WTC11 (cell line): ENCODE results near the gene GRK7. TPM values are rescaled to one million over a fixed set of nuclear protein-coding genes. Genes with fewer than 3 reads are reported as not detected.
A peak's percentile ranks its signal among the peaks of the same experiment; 100 is the strongest.

Source experiments
- ATAC-seq: fragments of 200-7000 bp; cut with Tn5 transposase; 2 replicates; pipeline ENCODE4 v1.10.0; 2021; ENCODE audit warnings: mild to moderate bottlenecking, moderate library complexity
- CTCF ChIA-PET: fragments of 300-600 bp; sonication (Branson Sonifier 250); formaldehyde crosslinking; loops from one replicate; lab custom pipeline; 2021; ENCODE audit warnings: antibody characterized with exemption; lab: Charles Lee
- POLR2A ChIA-PET: fragments of 350-600 bp; sonication (Branson Sonifier 250); formaldehyde crosslinking; loops from one replicate; lab custom pipeline; 2021; ENCODE audit warnings: antibody characterized with exemption; lab: Charles Lee
- DNase-seq: peaks from one replicate; pipeline ENCODE4 v3.0.0; 2021; ENCODE audit warnings: low spot score
- H3K27ac Mint-ChIP-seq: 2 replicates; pipeline ENCODE4 v1.8.0; 2021; ENCODE audit warnings: mixed read lengths
- H3K27me3 Mint-ChIP-seq: 2 replicates; pipeline ENCODE4 v1.8.0; 2021; ENCODE audit warnings: low read depth, mild to moderate bottlenecking, moderate library complexity, mixed read lengths
- H3K36me3 Mint-ChIP-seq: 2 replicates; pipeline ENCODE4 v1.8.0; 2021; ENCODE audit warnings: mixed read lengths
- H3K4me1 Mint-ChIP-seq: 2 replicates; pipeline ENCODE4 v1.8.0; 2022; ENCODE audit warnings: mixed read lengths
- H3K4me3 Mint-ChIP-seq: 2 replicates; pipeline ENCODE4 v1.8.0; 2021; ENCODE audit warnings: mild to moderate bottlenecking, moderate library complexity, mixed read lengths
- H3K9me3 Mint-ChIP-seq: 2 replicates; pipeline ENCODE4 v1.8.0; 2021; ENCODE audit warnings: mixed read lengths
- FOXJ3 ChIP-seq: sonication (generic); formaldehyde crosslinking; IDR thresholded peaks from 2 replicates; pipeline ENCODE4 v1.9.0; 2021; ENCODE audit warnings: missing genetic modification reagents, mild to moderate bottlenecking, borderline replicate concordance
- IRF2 ChIP-seq: sonication (generic); formaldehyde crosslinking; IDR thresholded peaks from 2 replicates; pipeline ENCODE4 v1.8.0; 2022; ENCODE audit warnings: low read depth, missing genetic modification reagents, borderline replicate concordance
- KAT7 ChIP-seq: sonication (generic); formaldehyde crosslinking; IDR thresholded peaks from 2 replicates; pipeline ENCODE4 v1.8.1; 2023; ENCODE audit warnings: missing genetic modification reagents, mild to moderate bottlenecking, borderline replicate concordance
- NFATC4 ChIP-seq: fragments of 250-450 bp; sonication (Bioruptor Pico); IDR thresholded peaks from 2 replicates; pipeline ENCODE4 v1.9.0; 2021; ENCODE audit warnings: mild to moderate bottlenecking
- NFE2L1 ChIP-seq: sonication (generic); formaldehyde crosslinking; IDR thresholded peaks from 2 replicates; pipeline ENCODE4 v1.8.1; 2023; ENCODE audit warnings: missing genetic modification reagents
- NR3C1 ChIP-seq: sonication (generic); formaldehyde crosslinking; conservative IDR thresholded peaks from 2 replicates; pipeline ENCODE4 v1.8.1; 2023; ENCODE audit warnings: low read depth, mild to moderate bottlenecking, missing genetic modification reagents
- SMAD3 ChIP-seq: sonication (generic); formaldehyde crosslinking; IDR thresholded peaks from 2 replicates; pipeline ENCODE4 v1.8.0; 2022; ENCODE audit warnings: missing genetic modification reagents, mild to moderate bottlenecking, borderline replicate concordance
- SMAD4 ChIP-seq: sonication (generic); formaldehyde crosslinking; IDR thresholded peaks from 2 replicates; pipeline ENCODE4 v1.8.0; 2022; ENCODE audit warnings: mild to moderate bottlenecking, missing genetic modification reagents
- SOX15 ChIP-seq: fragments of 250-450 bp; sonication (Bioruptor Pico); IDR thresholded peaks from 2 replicates; pipeline ENCODE4 v1.9.0; 2021; ENCODE audit warnings: mild to moderate bottlenecking
- SP1 ChIP-seq: sonication (generic); formaldehyde crosslinking; conservative IDR thresholded peaks from 2 replicates; pipeline ENCODE4 v1.8.1; 2022; ENCODE audit warnings: missing genetic modification reagents
- ZBTB21 ChIP-seq: sonication (generic); formaldehyde crosslinking; IDR thresholded peaks from 2 replicates; pipeline ENCODE4 v1.8.1; 2023; ENCODE audit warnings: mild to moderate bottlenecking, missing genetic modification reagents, borderline replicate concordance
- ZNF138 ChIP-seq: sonication (generic); formaldehyde crosslinking; conservative IDR thresholded peaks from 2 replicates; pipeline ENCODE4 v1.8.1; 2022; ENCODE audit warnings: mild to moderate bottlenecking, moderate library complexity, missing genetic modification reagents
- ZNF416 ChIP-seq: fragments of 250-450 bp; sonication (Bioruptor Pico); IDR thresholded peaks from 2 replicates; pipeline ENCODE4 v1.9.0; 2021; ENCODE audit warnings: mild to moderate bottlenecking, inconsistent platforms
- total RNA-seq: library from RNA; stranded (reverse); gene quantifications from 3 replicates; pipeline ENCODE4 v1.2.3, GENCODE V29; 2021
- TF ChIP-seq, protein P1 (sequence below): sonication (generic); formaldehyde crosslinking; IDR thresholded peaks from 2 replicates; pipeline ENCODE4 v1.8.1; 2023; ENCODE audit warnings: mild to moderate bottlenecking, missing genetic modification reagents
- TF ChIP-seq, protein P2 (sequence below): sonication (generic); formaldehyde crosslinking; conservative IDR thresholded peaks from 2 replicates; pipeline ENCODE4 v1.8.1; 2022; ENCODE audit warnings: mild to moderate bottlenecking, missing genetic modification reagents
- TF ChIP-seq, protein P3 (sequence below): sonication (generic); formaldehyde crosslinking; IDR thresholded peaks from 2 replicates; pipeline ENCODE4 v1.8.1; 2023; ENCODE audit warnings: mild to moderate bottlenecking, moderate library complexity, missing genetic modification reagents
- TF ChIP-seq, protein P4 (sequence below): sonication (generic); formaldehyde crosslinking; IDR thresholded peaks from 2 replicates; pipeline ENCODE4 v1.8.0; 2022; ENCODE audit warnings: mild to moderate bottlenecking, missing genetic modification reagents
- TF ChIP-seq, protein P5 (sequence below): sonication (generic); formaldehyde crosslinking; IDR thresholded peaks from 2 replicates; pipeline ENCODE4 v1.8.1; 2022; ENCODE audit warnings: missing genetic modification reagents, borderline replicate concordance
- TF ChIP-seq, protein P6 (sequence below): sonication (generic); formaldehyde crosslinking; IDR thresholded peaks from 2 replicates; pipeline ENCODE4 v1.8.0; 2022; ENCODE audit warnings: mild to moderate bottlenecking, missing genetic modification reagents

GRK7 gene
- total RNA-seq, 1 experiment from 2014 or later: not detected

DNA sequence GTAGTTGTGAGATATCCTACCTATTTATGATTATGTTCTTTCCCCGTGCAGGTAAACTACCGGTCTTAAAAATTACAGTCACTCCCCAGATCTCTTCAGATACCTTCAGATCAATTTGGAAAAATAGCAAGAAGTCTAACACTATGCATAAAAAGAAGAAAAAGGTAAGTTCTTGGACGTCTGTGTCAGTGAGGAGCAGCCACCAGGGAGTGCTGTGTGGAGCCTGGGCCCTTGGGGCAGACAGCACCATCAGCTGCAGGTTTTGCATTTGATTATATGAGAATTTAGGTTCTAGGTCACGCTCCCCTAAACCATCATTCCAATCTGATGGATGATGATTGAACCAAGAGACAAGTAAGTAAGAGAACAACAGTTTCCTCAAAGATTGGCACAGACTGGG lies 34.0 kb upstream of the GRK7 start:
- POLR2A ChIA-PET: no interaction called here
- Mint-ChIP-seq H3K4me3 (no peak overlapping the region), H3K4me1 (0 out of 2 replicates have a peak, but pooled peaks cover 7% of the 10 kb centered on the region), H3K36me3 (no peaks in the 10 kb centered on the region), H3K27ac (no peak overlapping the region), H3K27me3 (no peaks in the 10 kb centered on the region; the same call in 1 of the 2 replicates), H3K9me3 (no peaks in the 10 kb centered on the region)
- DNase-seq (peak; percentile 18), ATAC-seq (peak; percentile 67)
- TF ChIP-seq, protein P1, sequence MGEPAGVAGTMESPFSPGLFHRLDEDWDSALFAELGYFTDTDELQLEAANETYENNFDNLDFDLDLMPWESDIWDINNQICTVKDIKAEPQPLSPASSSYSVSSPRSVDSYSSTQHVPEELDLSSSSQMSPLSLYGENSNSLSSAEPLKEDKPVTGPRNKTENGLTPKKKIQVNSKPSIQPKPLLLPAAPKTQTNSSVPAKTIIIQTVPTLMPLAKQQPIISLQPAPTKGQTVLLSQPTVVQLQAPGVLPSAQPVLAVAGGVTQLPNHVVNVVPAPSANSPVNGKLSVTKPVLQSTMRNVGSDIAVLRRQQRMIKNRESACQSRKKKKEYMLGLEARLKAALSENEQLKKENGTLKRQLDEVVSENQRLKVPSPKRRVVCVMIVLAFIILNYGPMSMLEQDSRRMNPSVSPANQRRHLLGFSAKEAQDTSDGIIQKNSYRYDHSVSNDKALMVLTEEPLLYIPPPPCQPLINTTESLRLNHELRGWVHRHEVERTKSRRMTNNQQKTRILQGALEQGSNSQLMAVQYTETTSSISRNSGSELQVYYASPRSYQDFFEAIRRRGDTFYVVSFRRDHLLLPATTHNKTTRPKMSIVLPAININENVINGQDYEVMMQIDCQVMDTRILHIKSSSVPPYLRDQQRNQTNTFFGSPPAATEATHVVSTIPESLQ (CRISPR knock-in tag): no peak
- TF ChIP-seq KAT7: no peak
- no peak for TF ChIP-seq SOX15
- TF ChIP-seq SMAD3 (CRISPR knock-in tag): no peak
- TF ChIP-seq ZBTB21: no peak
- TF ChIP-seq NR3C1 (CRISPR knock-in tag): no peak
- TF ChIP-seq SMAD4 (CRISPR knock-in tag): no peak
- TF ChIP-seq, protein P2, sequence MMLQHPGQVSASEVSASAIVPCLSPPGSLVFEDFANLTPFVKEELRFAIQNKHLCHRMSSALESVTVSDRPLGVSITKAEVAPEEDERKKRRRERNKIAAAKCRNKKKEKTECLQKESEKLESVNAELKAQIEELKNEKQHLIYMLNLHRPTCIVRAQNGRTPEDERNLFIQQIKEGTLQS (CRISPR knock-in tag): no peak
- TF ChIP-seq NFATC4 (CRISPR knock-in tag): no peak
- TF ChIP-seq, protein P3, sequence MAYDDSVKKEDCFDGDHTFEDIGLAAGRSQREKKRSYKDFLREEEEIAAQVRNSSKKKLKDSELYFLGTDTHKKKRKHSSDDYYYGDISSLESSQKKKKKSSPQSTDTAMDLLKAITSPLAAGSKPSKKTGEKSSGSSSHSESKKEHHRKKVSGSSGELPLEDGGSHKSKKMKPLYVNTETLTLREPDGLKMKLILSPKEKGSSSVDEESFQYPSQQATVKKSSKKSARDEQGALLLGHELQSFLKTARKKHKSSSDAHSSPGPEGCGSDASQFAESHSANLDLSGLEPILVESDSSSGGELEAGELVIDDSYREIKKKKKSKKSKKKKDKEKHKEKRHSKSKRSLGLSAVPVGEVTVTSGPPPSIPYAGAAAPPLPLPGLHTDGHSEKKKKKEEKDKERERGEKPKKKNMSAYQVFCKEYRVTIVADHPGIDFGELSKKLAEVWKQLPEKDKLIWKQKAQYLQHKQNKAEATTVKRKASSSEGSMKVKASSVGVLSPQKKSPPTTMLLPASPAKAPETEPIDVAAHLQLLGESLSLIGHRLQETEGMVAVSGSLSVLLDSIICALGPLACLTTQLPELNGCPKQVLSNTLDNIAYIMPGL (CRISPR knock-in tag): no peak
- TF ChIP-seq IRF2 (CRISPR knock-in tag): no peak
- TF ChIP-seq ZNF138: no peak
- TF ChIP-seq FOXJ3: no peak
- TF ChIP-seq, protein P4, sequence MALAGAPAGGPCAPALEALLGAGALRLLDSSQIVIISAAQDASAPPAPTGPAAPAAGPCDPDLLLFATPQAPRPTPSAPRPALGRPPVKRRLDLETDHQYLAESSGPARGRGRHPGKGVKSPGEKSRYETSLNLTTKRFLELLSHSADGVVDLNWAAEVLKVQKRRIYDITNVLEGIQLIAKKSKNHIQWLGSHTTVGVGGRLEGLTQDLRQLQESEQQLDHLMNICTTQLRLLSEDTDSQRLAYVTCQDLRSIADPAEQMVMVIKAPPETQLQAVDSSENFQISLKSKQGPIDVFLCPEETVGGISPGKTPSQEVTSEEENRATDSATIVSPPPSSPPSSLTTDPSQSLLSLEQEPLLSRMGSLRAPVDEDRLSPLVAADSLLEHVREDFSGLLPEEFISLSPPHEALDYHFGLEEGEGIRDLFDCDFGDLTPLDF (CRISPR knock-in tag): no peak
- TF ChIP-seq SP1 (CRISPR knock-in tag): no peak
- TF ChIP-seq ZNF416: no peak
- TF ChIP-seq, protein P5, sequence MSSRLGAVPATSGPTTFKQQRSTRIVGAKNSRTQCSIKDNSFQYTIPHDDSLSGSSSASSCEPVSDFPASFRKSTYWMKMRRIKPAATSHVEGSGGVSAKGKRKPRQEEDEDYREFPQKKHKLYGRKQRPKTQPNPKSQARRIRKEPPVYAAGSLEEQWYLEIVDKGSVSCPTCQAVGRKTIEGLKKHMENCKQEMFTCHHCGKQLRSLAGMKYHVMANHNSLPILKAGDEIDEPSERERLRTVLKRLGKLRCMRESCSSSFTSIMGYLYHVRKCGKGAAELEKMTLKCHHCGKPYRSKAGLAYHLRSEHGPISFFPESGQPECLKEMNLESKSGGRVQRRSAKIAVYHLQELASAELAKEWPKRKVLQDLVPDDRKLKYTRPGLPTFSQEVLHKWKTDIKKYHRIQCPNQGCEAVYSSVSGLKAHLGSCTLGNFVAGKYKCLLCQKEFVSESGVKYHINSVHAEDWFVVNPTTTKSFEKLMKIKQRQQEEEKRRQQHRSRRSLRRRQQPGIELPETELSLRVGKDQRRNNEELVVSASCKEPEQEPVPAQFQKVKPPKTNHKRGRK (CRISPR knock-in tag): no peak
- TF ChIP-seq, protein P6, sequence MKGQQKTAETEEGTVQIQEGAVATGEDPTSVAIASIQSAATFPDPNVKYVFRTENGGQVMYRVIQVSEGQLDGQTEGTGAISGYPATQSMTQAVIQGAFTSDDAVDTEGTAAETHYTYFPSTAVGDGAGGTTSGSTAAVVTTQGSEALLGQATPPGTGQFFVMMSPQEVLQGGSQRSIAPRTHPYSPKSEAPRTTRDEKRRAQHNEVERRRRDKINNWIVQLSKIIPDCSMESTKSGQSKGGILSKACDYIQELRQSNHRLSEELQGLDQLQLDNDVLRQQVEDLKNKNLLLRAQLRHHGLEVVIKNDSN: no peak
- CTCF ChIA-PET: interaction anchor here (0.5 to 1.4 kb wide), 2 partner anchors 9 to 184 kb away, joined by 3 to 5 read pairs; no protein-coding TSS in a partner anchor

DNA sequence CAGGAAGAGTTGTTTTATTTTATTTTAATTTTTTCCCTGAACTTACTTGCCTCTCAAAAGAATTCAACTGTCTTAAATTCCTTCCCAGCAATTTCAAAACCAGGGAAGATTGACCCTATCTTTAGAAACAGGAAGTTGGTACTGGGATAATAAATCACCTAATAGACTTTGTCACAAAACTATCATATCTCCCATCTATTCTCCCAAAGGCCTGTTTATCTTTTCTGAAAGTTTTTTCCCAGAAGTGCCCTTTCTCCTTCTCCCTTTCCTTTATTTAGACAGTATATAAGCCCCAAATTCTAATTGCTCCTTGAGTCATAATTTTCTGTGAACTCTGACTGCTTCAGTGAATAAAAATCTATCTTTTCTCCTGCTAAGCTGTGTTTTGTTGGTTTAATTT lies 28.0 kb upstream of the GRK7 start:
- H3K9me3 Mint-ChIP-seq: no peaks in the 10 kb centered on the region

More for the DNA sequence above, 28.0 kb upstream of the GRK7 start:
- no peaks in the 10 kb centered on the region; the same call in 1 of the 2 replicates for H3K27me3 Mint-ChIP-seq
- TF ChIP-seq SMAD3 (CRISPR knock-in tag): no peak
- no peak for TF ChIP-seq NFE2L1 (CRISPR knock-in tag)
- ChIA-PET POLR2A (no interaction called here), CTCF (no interaction called here)
- H3K4me1 Mint-ChIP-seq: peaks cover 10% of the 10 kb centered on the region
- H3K27ac Mint-ChIP-seq: no peak overlapping the region
- no peak for DNase-seq
- H3K36me3 Mint-ChIP-seq: no peaks in the 10 kb centered on the region
- ATAC-seq: no peak
- no peak overlapping the region for H3K4me3 Mint-ChIP-seq
